Vagina (tissue), 2 donors: ENCODE results near the gene FRMD1.

Experiments used
- CTCF ChIP-seq, 3 experiments: fragments of 450-650 bp in 2 of 3; fragments of 200-600 bp in 1 of 3; sonication (generic) in 1 of 3; IDR thresholded peaks; one replicate each; pipeline ENCODE4 v1.5.1; 2017 to 2019; ENCODE audit warnings: antibody characterized with exemption in 3 of 3, mild to moderate bottlenecking in 2 of 3, moderate library complexity in 2 of 3
- POLR2A ChIP-seq, 2 donors: fragments of 450-650 bp; IDR thresholded peaks; one replicate each; pipeline ENCODE4 v1.6.1; 2017; ENCODE audit warnings: antibody characterized with exemption in 2 of 2, mild to moderate bottlenecking in 2 of 2, moderate library complexity in 2 of 2
- POLR2AphosphoS5 ChIP-seq, 2 donors: sonication (generic); formaldehyde crosslinking; IDR thresholded peaks; one replicate each; pipeline ENCODE4 v1.9.0; 2017; ENCODE audit warnings: antibody characterized with exemption in 2 of 2, mild to moderate bottlenecking in 2 of 2, low read depth in 1 of 2; ENCODE audit not compliant: insufficient read depth in 1 of 2

- TF ChIP-seq CTCF (IDR thresholded peaks at IDR 0.05) (no peak), POLR2A (IDR thresholded peaks at IDR 0.05) (no peak), POLR2AphosphoS5 (IDR thresholded peaks at IDR 0.05; ENCODE audit: insufficient read depth in 1 of 2, low read depth in 1 of 2) (no peak)
These were observed 65.6 kb downstream of the FRMD1 start for GRCh38 chr6:168013250-168013915.
